Bronchial epithelial cell (primary cell): Measurements from ENCODE around the gene ANK3. TPM values are rescaled to one million over a fixed set of nuclear protein-coding genes. Genes with fewer than 3 reads are reported as not detected.

Source experiments
- DNase-seq: peaks from one replicate; pipeline ENCODE4 v3.0.0-alpha.2; 2010; ENCODE audit warnings: low read depth
- FAIRE-seq: peaks from 2 replicates; lab custom pipeline; 2011; peaks lifted over from hg19 to GRCh38; lab: Jason Lieb, UNC
- H3K27me3 ChIP-seq: 2 replicates; pipeline ENCODE4 v1.5.1; 2011; ENCODE audit warnings: low read length; ENCODE audit not compliant: control insufficient read depth, insufficient read depth
- H3K36me3 ChIP-seq: 2 replicates; pipeline ENCODE4 v1.5.1; 2011; ENCODE audit warnings: low read length; ENCODE audit not compliant: control insufficient read depth, insufficient read depth
- H3K4me3 ChIP-seq: 2 replicates; pipeline ENCODE4 v1.5.1; 2011; ENCODE audit warnings: mild to moderate bottlenecking, low read depth, low read length, control low read depth
- CTCF ChIP-seq: IDR thresholded peaks from 2 replicates; pipeline ENCODE4 v1.5.1; 2011; ENCODE audit warnings: mild to moderate bottlenecking, moderate library complexity, low read length, control low read depth, inconsistent platforms; ENCODE audit not compliant: insufficient read depth, severe bottlenecking
- total RNA-seq: library from RNA; depleted of rRNA; stranded (reverse); fragments of >200 nt; gene quantifications from 2 replicates; pipeline ENCODE4 v1.2.1, GENCODE V29; 2014

Gene ANK3
- total RNA-seq, 1 donor from 2014 or later: 7.9 TPM

- DNase-seq (no peak), FAIRE-seq (no peak)
- no peaks in the 10 kb centered on the region for H3K36me3 ChIP-seq
- no peaks in the 10 kb centered on the region for H3K27me3 ChIP-seq
- no peak for TF ChIP-seq CTCF
- H3K4me3 ChIP-seq: no peak overlapping the region
Observed at GRCh38 chr10:60141896-60142559, 247.6 kb downstream of the ANK3 start.

- DNase-seq (peak; percentile 54), FAIRE-seq (no peak)
- TF ChIP-seq CTCF: no peak
- no peak overlapping the region for H3K4me3 ChIP-seq
- H3K36me3 ChIP-seq: no peaks in the 10 kb centered on the region
- no peaks in the 10 kb centered on the region for H3K27me3 ChIP-seq
Observed at GRCh38 chr10:60140651-60141632, 248.7 kb downstream of the ANK3 start.

GRCh38 chr10:60139798-60140566, 249.7 kb downstream of the ANK3 start:
- H3K27me3 ChIP-seq: no peaks in the 10 kb centered on the region
- no peak for TF ChIP-seq CTCF
- no peaks in the 10 kb centered on the region for H3K36me3 ChIP-seq
- peak; percentile 85 for DNase-seq
- H3K4me3 ChIP-seq: no peak overlapping the region
- FAIRE-seq: no peak

GRCh38 chr10:60139290-60139689, 250.4 kb downstream of the ANK3 start:
- TF ChIP-seq CTCF: no peak
- no peaks in the 10 kb centered on the region for H3K27me3 ChIP-seq
- H3K4me3 ChIP-seq: no peak overlapping the region
- no peak for FAIRE-seq
- no peaks in the 10 kb centered on the region for H3K36me3 ChIP-seq
- DNase-seq: no peak

GRCh38 chr10:60138842-60139241, 250.8 kb downstream of the ANK3 start:
- Histone ChIP-seq H3K27me3 (no peaks in the 10 kb centered on the region), H3K4me3 (no peak overlapping the region), H3K36me3 (no peaks in the 10 kb centered on the region)
- no peak for TF ChIP-seq CTCF
- DNase-seq (no peak), FAIRE-seq (no peak)
